LNCaP clone FGC (cell line): ENCODE results near the gene SLC9A3.

Source experiments
- DNase-seq: peaks from one replicate; pipeline ENCODE4 v3.0.0-alpha.2; 2011; ENCODE audit warnings: low read depth
- H3K4me3 ChIP-seq: 2 replicates; pipeline ENCODE4 v1.5.1; 2011; ENCODE audit warnings: mild to moderate bottlenecking, low read depth, low read length, control low read depth
- TF ChIP-seq, protein P1 (sequence below): IDR thresholded peaks from 2 replicates; pipeline ENCODE4 v1.5.1; 2012; ENCODE audit warnings: mild to moderate bottlenecking; ENCODE audit not compliant: control insufficient read depth, insufficient read depth; ENCODE audit errors: extremely low read depth

SLC9A3 gene

GRCh38 chr5:505951-506525, 18.2 kb downstream of the SLC9A3 start:
- DNase-seq: peak; percentile 19
- TF ChIP-seq, protein P1, sequence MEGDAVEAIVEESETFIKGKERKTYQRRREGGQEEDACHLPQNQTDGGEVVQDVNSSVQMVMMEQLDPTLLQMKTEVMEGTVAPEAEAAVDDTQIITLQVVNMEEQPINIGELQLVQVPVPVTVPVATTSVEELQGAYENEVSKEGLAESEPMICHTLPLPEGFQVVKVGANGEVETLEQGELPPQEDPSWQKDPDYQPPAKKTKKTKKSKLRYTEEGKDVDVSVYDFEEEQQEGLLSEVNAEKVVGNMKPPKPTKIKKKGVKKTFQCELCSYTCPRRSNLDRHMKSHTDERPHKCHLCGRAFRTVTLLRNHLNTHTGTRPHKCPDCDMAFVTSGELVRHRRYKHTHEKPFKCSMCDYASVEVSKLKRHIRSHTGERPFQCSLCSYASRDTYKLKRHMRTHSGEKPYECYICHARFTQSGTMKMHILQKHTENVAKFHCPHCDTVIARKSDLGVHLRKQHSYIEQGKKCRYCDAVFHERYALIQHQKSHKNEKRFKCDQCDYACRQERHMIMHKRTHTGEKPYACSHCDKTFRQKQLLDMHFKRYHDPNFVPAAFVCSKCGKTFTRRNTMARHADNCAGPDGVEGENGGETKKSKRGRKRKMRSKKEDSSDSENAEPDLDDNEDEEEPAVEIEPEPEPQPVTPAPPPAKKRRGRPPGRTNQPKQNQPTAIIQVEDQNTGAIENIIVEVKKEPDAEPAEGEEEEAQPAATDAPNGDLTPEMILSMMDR: no peak
- no peak overlapping the region for H3K4me3 ChIP-seq

- DNase-seq: no peak
- TF ChIP-seq, protein P1: no peak
- H3K4me3 ChIP-seq: no peak overlapping the region
Measured at GRCh38 chr5:504326-505154, 19.7 kb downstream of the SLC9A3 start.

GRCh38 chr5:502325-503079, 21.7 kb downstream of the SLC9A3 start:
- TF ChIP-seq, protein P1: no peak
- no peak overlapping the region for H3K4me3 ChIP-seq
- DNase-seq: no peak

DNA sequence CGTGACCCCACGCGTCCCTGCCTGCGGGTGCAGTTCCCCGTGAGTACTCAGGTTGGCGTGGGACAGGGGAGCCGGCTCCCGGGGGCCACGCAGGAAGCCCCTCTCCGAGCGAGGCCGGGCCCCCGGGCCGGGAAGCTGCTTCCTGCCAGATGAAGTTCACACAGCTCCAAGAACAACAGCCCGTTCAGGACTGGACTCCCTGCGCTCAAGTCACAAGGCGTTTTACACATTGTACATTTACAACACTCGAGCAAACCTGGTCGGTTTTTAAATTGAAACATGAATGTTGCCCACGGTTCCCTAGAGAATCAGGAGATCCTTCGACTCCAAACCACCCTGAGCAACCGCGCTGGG, 22.4 kb downstream of the SLC9A3 start:
- no peak overlapping the region for H3K4me3 ChIP-seq
- TF ChIP-seq, protein P1: no peak
- DNase-seq: no peak

DNA sequence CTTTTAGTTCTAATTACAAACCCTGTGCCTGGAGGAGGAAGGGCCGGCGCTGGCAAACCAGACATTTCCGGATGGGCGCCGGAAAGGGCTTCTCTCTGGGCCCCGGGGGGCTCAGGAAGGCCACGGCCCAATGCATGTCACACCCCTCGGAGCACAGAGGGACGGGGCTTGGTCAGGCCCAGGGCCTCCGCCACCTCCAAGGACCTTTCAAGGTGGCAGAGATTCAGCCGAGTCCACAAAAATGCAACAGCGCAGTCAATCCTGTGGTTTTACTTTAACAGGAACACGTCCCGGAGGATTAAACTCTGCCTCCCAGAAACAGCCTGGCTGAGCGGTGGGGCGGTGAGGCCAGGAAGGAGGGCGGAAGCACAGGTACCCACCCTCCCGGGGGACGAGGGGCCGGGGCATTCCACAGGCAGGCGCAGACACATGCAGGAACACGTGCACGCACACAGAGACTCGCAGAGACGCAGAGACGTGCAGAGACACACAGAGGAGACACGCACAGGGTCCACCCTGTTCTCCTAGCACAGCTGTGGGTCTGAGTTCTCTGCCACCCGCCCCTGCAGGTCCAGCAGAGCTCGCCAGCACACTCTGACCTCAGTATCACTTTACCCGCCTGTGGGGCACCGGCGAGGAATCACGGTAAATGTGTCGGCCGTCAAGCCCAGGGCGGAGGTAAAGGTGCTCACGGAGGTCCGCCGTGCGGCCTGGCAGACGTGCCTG, 23.0 kb downstream of the SLC9A3 start:
- TF ChIP-seq, protein P1: no peak
- DNase-seq: no peak
- no peak overlapping the region for H3K4me3 ChIP-seq

GRCh38 chr5:500491-500890, 23.8 kb downstream of the SLC9A3 start:
- TF ChIP-seq, protein P1: no peak
- DNase-seq: no peak
- no peak overlapping the region for H3K4me3 ChIP-seq
